MM.1S (cell line): ENCODE measurements around the gene ETV2.

Source experiments
- DNase-seq: peaks from one replicate; pipeline ENCODE4 v3.0.0-alpha.2; 2015
- H2AFZ ChIP-seq: fragments of 300-600 bp; sonication (generic); 2 replicates; pipeline ENCODE4 v1.6.0; 2016; ENCODE audit warnings: antibody characterized with exemption, low read length
- H3F3A ChIP-seq: fragments of 300-600 bp; sonication (generic); 2 replicates; pipeline ENCODE4 v1.6.1; 2016; ENCODE audit warnings: mild to moderate bottlenecking, antibody characterized with exemption, low read length, moderate library complexity, mixed read lengths; ENCODE audit not compliant: insufficient read depth
- H3K27ac ChIP-seq: fragments of 300-600 bp; sonication (generic); 2 replicates; pipeline ENCODE4 v1.5.1; 2016; ENCODE audit warnings: mild to moderate bottlenecking, low read length
- H3K27me3 ChIP-seq: fragments of 300-600 bp; sonication (generic); replicated peaks from 2 replicates; pipeline ENCODE4 v1.6.0; 2016; ENCODE audit warnings: low read length; ENCODE audit not compliant: insufficient read depth
- H3K36me3 ChIP-seq: fragments of 300-600 bp; sonication (generic); replicated peaks from 2 replicates; pipeline ENCODE4 v1.6.1; 2016; ENCODE audit warnings: mild to moderate bottlenecking, low read length, mixed read lengths; ENCODE audit not compliant: insufficient read depth
- H3K4me1 ChIP-seq: fragments of 300-600 bp; sonication (generic); 2 replicates; pipeline ENCODE4 v1.6.1; 2016; ENCODE audit warnings: low read length, mixed read lengths
- H3K4me2 ChIP-seq: fragments of 300-600 bp; sonication (generic); 2 replicates; pipeline ENCODE4 v1.6.0; 2016; ENCODE audit warnings: low read depth, low read length
- H3K4me3 ChIP-seq: fragments of 300-600 bp; sonication (generic); 2 replicates; pipeline ENCODE4 v1.5.1; 2016; ENCODE audit warnings: low read length, mixed read lengths
- H3K79me2 ChIP-seq: fragments of 300-600 bp; sonication (generic); 2 replicates; pipeline ENCODE4 v1.6.1; 2016; ENCODE audit warnings: mixed run types, low read length, mixed read lengths
- H3K9ac ChIP-seq: fragments of 300-600 bp; sonication (generic); 2 replicates; pipeline ENCODE4 v1.6.1; 2016; ENCODE audit warnings: low read length, mixed read lengths
- H3K9me2 ChIP-seq: fragments of 300-600 bp; sonication (generic); replicated peaks from 2 replicates; pipeline ENCODE4 v1.6.1; 2016; ENCODE audit warnings: mild to moderate bottlenecking, low read length, mixed read lengths; ENCODE audit not compliant: insufficient read depth
- H3K9me3 ChIP-seq: fragments of 300-600 bp; sonication (generic); replicated peaks from 2 replicates; pipeline ENCODE4 v1.6.1; 2016; ENCODE audit warnings: mild to moderate bottlenecking, low read length, mixed read lengths; ENCODE audit not compliant: insufficient read depth
- H4K20me1 ChIP-seq: fragments of 300-600 bp; sonication (generic); 2 replicates; pipeline ENCODE4 v1.6.1; 2016; ENCODE audit warnings: mild to moderate bottlenecking, low read length, moderate library complexity, mixed read lengths; ENCODE audit not compliant: insufficient read depth
- EZH2 ChIP-seq: fragments of 300-600 bp; sonication (generic); optimal IDR thresholded peaks from 2 replicates; pipeline ENCODE3; 2017; ENCODE audit warnings: low read depth, mild to moderate bottlenecking, antibody characterized with exemption, low read length, mixed read lengths
- EZH2phosphoT487 ChIP-seq: fragments of 300-600 bp; sonication (generic); IDR thresholded peaks from 2 replicates; pipeline ENCODE4 v1.6.1; 2018; ENCODE audit warnings: antibody characterized with exemption, low read length
- TF ChIP-seq, protein P1 (sequence below): fragments of 300-600 bp; sonication (generic); IDR thresholded peaks from 2 replicates; pipeline ENCODE4 v1.5.1; 2016; ENCODE audit warnings: antibody characterized with exemption, low read length, mixed read lengths

ETV2 gene

GRCh38 chr19:35665604-35666003, 24.1 kb downstream of the ETV2 start:
- Histone ChIP-seq H3K27ac (no peak overlapping the region), H2AFZ (no peak overlapping the region), H3K4me2 (no peak overlapping the region), H3K4me1 (no peaks in the 10 kb centered on the region), H3K79me2 (no peaks in the 10 kb centered on the region), H3F3A (no peaks in the 10 kb centered on the region), H3K9ac (no peak overlapping the region), H3K27me3 (peaks cover 22% of the 10 kb centered on the region), H3K9me3 (no peaks in the 10 kb centered on the region), H3K9me2 (no peaks in the 10 kb centered on the region), H3K4me3 (no peak overlapping the region), H3K36me3 (no peaks in the 10 kb centered on the region), H4K20me1 (no peaks in the 10 kb centered on the region)
- no peak for DNase-seq
- TF ChIP-seq EZH2 (no peak), EZH2phosphoT487 (no peak)
- TF ChIP-seq, protein P1, sequence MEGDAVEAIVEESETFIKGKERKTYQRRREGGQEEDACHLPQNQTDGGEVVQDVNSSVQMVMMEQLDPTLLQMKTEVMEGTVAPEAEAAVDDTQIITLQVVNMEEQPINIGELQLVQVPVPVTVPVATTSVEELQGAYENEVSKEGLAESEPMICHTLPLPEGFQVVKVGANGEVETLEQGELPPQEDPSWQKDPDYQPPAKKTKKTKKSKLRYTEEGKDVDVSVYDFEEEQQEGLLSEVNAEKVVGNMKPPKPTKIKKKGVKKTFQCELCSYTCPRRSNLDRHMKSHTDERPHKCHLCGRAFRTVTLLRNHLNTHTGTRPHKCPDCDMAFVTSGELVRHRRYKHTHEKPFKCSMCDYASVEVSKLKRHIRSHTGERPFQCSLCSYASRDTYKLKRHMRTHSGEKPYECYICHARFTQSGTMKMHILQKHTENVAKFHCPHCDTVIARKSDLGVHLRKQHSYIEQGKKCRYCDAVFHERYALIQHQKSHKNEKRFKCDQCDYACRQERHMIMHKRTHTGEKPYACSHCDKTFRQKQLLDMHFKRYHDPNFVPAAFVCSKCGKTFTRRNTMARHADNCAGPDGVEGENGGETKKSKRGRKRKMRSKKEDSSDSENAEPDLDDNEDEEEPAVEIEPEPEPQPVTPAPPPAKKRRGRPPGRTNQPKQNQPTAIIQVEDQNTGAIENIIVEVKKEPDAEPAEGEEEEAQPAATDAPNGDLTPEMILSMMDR, result no peak

- TF ChIP-seq, protein P1, result no peak
- no peak for TF ChIP-seq EZH2phosphoT487
- no peak for TF ChIP-seq EZH2
- DNase-seq, result no peak
- Histone ChIP-seq H3K4me1 (no peaks in the 10 kb centered on the region), H2AFZ (no peak within 1 kb of the TSS), H3K27ac (no peak within 1 kb of the TSS), H3K4me2 (no peak within 1 kb of the TSS), H3K9ac (no peak within 1 kb of the TSS), H3K79me2 (no peaks in the 10 kb centered on the region), H3K9me2 (no peaks in the 10 kb centered on the region), H4K20me1 (no peaks in the 10 kb centered on the region), H3F3A (no peaks in the 10 kb centered on the region), H3K4me3 (no peak within 1 kb of the TSS), H3K27me3 (peaks cover 28% of the 10 kb centered on the region), H3K36me3 (no peaks in the 10 kb centered on the region), H3K9me3 (no peaks in the 10 kb centered on the region)
Measured at GRCh38 chr19:35666251-35666913, 24.8 kb downstream of the ETV2 start, which contains the start of gene UPK1A. UPK1A (plus strand) TSS chr19:35666517; CDS start chr19:35666813, 296 bp downstream.

GRCh38 chr19:35669566-35669965, 28.0 kb downstream of the ETV2 start:
- Histone ChIP-seq H3K79me2 (no peaks in the 10 kb centered on the region), H3K4me3 (no peak overlapping the region), H3K27me3 (peaks cover 47% of the 10 kb centered on the region), H4K20me1 (no peaks in the 10 kb centered on the region), H3K36me3 (no peaks in the 10 kb centered on the region), H3K27ac (no peak overlapping the region), H3K9me2 (no peaks in the 10 kb centered on the region), H3K4me1 (no peaks in the 10 kb centered on the region), H3K4me2 (no peak overlapping the region), H3F3A (no peaks in the 10 kb centered on the region), H2AFZ (no peak overlapping the region), H3K9ac (no peak overlapping the region), H3K9me3 (no peaks in the 10 kb centered on the region)
- no peak for DNase-seq
- TF ChIP-seq EZH2phosphoT487, result no peak
- TF ChIP-seq, protein P1, result no peak
- TF ChIP-seq EZH2, result no peak
